ENCODE measurements around the gene COQ5.

Gene COQ5, protein sequence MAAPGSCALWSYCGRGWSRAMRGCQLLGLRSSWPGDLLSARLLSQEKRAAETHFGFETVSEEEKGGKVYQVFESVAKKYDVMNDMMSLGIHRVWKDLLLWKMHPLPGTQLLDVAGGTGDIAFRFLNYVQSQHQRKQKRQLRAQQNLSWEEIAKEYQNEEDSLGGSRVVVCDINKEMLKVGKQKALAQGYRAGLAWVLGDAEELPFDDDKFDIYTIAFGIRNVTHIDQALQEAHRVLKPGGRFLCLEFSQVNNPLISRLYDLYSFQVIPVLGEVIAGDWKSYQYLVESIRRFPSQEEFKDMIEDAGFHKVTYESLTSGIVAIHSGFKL

DNA sequence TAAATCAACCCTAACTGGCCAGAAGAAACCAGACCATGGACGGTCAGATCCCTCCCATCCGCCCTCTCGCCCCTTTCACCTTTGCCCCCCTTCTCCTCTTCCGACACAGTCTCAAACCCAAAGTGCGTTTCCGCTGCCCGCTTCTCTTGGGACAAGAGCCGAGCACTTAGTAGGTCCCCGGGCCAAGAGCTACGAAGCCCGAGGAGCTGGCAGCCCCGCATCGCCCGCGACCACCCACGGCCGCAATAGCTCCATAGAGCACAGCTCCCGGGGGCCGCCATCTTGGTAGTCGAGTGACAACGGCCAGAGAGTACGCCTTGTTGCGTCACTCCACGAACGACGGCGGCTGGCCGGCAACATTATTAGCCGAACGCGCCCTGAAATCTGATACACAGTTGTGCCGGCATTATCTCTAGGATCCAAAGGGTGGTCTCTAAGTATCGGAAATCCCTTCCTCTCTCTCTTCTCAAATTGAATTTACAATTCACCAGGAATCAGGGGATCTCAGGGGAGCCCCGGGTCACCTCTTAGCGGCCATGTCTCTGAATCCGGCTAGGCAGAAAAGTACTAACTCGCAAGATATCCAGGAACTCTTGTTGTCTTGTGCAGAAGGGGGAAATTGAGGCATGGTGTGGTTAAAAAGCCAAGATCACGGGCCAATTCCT, at the start of gene COQ5:
Gene COQ5 (minus strand): TSS at position 298 of the 665 bp plus-strand sequence. CDS start 17 bp downstream, at position 281.
- Histone ChIP-seq H3K4me1 (ENCODE audit: low read length) (peaks cover 9% of the 10 kb centered on the region), H3K9me3 (ENCODE audit: insufficient read depth, low read length) (no peaks in the 10 kb centered on the region), H3K9ac (ENCODE audit: low read length) (peak within 1 kb of the TSS; percentile 89), H3K79me2 (ENCODE audit: low read length) (peaks cover 12% of the 10 kb centered on the region), H4K20me1 (ENCODE audit: insufficient read depth, low read length) (no peaks in the 10 kb centered on the region), H3K27ac (ENCODE audit: low read length) (peak within 1 kb of the TSS; percentile 41), H2AFZ (ENCODE audit: low read depth, low read length) (peak within 1 kb of the TSS; percentile 92), H3K36me3 (replicated peaks; ENCODE audit: low read depth, low read length) (no peaks in the 10 kb centered on the region), H3K4me3 (ENCODE audit: low read length) (peak within 1 kb of the TSS; percentile 99), H3K27me3 (ENCODE audit: low read depth, low read length) (no peaks in the 10 kb centered on the region), H3K4me2 (ENCODE audit: low read length) (peak within 1 kb of the TSS; percentile 95)
- TF ChIP-seq, protein P1, sequence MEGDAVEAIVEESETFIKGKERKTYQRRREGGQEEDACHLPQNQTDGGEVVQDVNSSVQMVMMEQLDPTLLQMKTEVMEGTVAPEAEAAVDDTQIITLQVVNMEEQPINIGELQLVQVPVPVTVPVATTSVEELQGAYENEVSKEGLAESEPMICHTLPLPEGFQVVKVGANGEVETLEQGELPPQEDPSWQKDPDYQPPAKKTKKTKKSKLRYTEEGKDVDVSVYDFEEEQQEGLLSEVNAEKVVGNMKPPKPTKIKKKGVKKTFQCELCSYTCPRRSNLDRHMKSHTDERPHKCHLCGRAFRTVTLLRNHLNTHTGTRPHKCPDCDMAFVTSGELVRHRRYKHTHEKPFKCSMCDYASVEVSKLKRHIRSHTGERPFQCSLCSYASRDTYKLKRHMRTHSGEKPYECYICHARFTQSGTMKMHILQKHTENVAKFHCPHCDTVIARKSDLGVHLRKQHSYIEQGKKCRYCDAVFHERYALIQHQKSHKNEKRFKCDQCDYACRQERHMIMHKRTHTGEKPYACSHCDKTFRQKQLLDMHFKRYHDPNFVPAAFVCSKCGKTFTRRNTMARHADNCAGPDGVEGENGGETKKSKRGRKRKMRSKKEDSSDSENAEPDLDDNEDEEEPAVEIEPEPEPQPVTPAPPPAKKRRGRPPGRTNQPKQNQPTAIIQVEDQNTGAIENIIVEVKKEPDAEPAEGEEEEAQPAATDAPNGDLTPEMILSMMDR (IDR thresholded peaks at IDR 0.05; ENCODE audit: low read depth, low read length), result no peak
- no peak for TF ChIP-seq EZH2phosphoT487 (IDR thresholded peaks at IDR 0.05; ENCODE audit: low read depth)

DNA sequence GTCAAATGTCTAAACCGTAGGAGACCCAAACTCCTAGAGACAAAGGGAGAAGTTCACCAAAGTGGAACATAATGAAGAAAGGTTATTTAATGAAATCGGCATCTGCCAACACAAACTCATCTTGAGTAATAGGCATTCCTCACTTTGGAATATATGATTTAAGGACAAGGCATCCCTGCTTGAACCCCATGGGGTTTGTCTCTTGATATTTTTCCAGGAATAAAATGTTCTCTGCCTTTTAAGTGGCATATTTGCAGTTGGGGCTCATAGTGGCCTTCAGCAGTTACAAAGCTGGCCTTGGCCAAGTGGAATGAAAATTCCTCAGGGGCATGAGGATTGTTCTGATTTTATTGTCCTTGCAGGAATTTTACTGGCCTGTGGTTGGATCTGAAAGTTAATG, 45.1 kb upstream of the COQ5 start:
- H3K4me3 ChIP-seq (ENCODE audit: low read length), result no peak overlapping the region
- no peaks in the 10 kb centered on the region for H3K79me2 ChIP-seq (ENCODE audit: low read length)
- peaks cover 61% of the 10 kb centered on the region for H3K36me3 ChIP-seq (replicated peaks; ENCODE audit: low read depth, low read length)
- no peak overlapping the region for H3K9ac ChIP-seq (ENCODE audit: low read length)
- no peaks in the 10 kb centered on the region for H3K4me1 ChIP-seq (ENCODE audit: low read length)
- no peak overlapping the region for H3K27ac ChIP-seq (ENCODE audit: low read length)
- H3K27me3 ChIP-seq (ENCODE audit: low read depth, low read length), result no peaks in the 10 kb centered on the region
- H3K4me2 ChIP-seq (ENCODE audit: low read length), result no peak overlapping the region
- H4K20me1 ChIP-seq (ENCODE audit: insufficient read depth, low read length), result no peaks in the 10 kb centered on the region
- TF ChIP-seq, protein P1 (IDR thresholded peaks at IDR 0.05; ENCODE audit: low read depth, low read length), result no peak
- no peak for TF ChIP-seq EZH2phosphoT487 (IDR thresholded peaks at IDR 0.05; ENCODE audit: low read depth)
- H2AFZ ChIP-seq (ENCODE audit: low read depth, low read length), result no peak overlapping the region
- H3K9me3 ChIP-seq (ENCODE audit: insufficient read depth, low read length), result no peaks in the 10 kb centered on the region

DNA sequence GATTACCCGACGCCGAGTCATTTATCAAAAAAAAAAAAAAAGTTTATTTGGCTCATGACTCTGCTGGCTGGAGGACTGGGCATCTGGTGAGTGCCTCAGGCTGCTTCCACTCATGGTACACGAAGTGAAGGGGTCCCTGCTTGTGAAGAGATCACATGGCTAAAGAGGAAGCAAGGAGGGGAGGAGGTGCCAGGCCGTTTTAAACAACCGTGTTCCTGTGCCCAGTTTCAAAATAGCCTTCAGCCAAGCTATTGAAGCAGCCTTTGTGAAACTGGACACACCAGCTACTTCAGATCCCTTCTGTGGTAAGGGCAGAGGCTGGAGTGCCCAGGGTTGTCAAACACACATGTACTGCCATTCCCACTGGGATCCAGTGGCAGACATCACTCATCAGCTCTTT, 44.6 kb upstream of the COQ5 start:
- Histone ChIP-seq H3K4me2 (ENCODE audit: low read length) (no peak overlapping the region), H3K4me1 (ENCODE audit: low read length) (no peaks in the 10 kb centered on the region), H4K20me1 (ENCODE audit: insufficient read depth, low read length) (no peaks in the 10 kb centered on the region), H3K27me3 (ENCODE audit: low read depth, low read length) (no peaks in the 10 kb centered on the region), H3K4me3 (ENCODE audit: low read length) (no peak overlapping the region), H3K36me3 (replicated peaks; ENCODE audit: low read depth, low read length) (peaks cover 62% of the 10 kb centered on the region), H3K27ac (ENCODE audit: low read length) (no peak overlapping the region), H2AFZ (ENCODE audit: low read depth, low read length) (no peak overlapping the region), H3K9ac (ENCODE audit: low read length) (no peak overlapping the region), H3K9me3 (ENCODE audit: insufficient read depth, low read length) (no peaks in the 10 kb centered on the region), H3K79me2 (ENCODE audit: low read length) (no peaks in the 10 kb centered on the region)
- TF ChIP-seq, protein P1 (IDR thresholded peaks at IDR 0.05; ENCODE audit: low read depth, low read length), result no peak
- no peak for TF ChIP-seq EZH2phosphoT487 (IDR thresholded peaks at IDR 0.05; ENCODE audit: low read depth)

DNA sequence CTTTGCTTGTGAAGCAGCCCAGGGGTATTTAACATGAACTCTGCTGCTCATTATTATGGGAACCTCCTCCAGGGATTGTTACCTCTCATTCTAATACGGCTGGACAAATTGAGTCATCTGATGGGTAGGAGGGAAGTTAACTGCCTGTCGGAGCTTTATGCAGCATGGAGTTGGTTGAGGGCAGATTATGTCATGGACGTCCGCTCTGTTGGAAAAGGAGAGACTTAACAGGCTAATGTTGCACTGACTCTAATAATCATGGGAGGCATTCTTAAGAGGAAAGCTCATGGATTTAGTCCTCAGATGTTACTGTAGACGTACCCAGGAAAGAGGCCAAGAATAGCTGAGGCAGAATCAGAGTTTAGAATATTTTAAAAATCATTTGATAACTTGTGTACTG, 42.3 kb upstream of the COQ5 start:
- H2AFZ ChIP-seq (ENCODE audit: low read depth, low read length), result no peak overlapping the region
- H3K79me2 ChIP-seq (ENCODE audit: low read length), result no peaks in the 10 kb centered on the region
- no peaks in the 10 kb centered on the region for H3K27me3 ChIP-seq (ENCODE audit: low read depth, low read length)
- H3K9me3 ChIP-seq (ENCODE audit: insufficient read depth, low read length), result no peaks in the 10 kb centered on the region
- H3K9ac ChIP-seq (ENCODE audit: low read length), result no peak overlapping the region
- peaks cover 58% of the 10 kb centered on the region for H3K36me3 ChIP-seq (replicated peaks; ENCODE audit: low read depth, low read length)
- H4K20me1 ChIP-seq (ENCODE audit: insufficient read depth, low read length), result no peaks in the 10 kb centered on the region
- TF ChIP-seq, protein P1 (IDR thresholded peaks at IDR 0.05; ENCODE audit: low read depth, low read length), result no peak
- no peak for TF ChIP-seq EZH2phosphoT487 (IDR thresholded peaks at IDR 0.05; ENCODE audit: low read depth)
- H3K4me3 ChIP-seq (ENCODE audit: low read length), result no peak overlapping the region
- H3K27ac ChIP-seq (ENCODE audit: low read length), result no peak overlapping the region
- no peaks in the 10 kb centered on the region for H3K4me1 ChIP-seq (ENCODE audit: low read length)
- no peak overlapping the region for H3K4me2 ChIP-seq (ENCODE audit: low read length)

Measured in OCI-LY3 (cell line).